ENCODE results near the gene CDH4.
A peak's percentile ranks its signal among the peaks of the same experiment; 100 is the strongest.

Gene CDH4

DNA sequence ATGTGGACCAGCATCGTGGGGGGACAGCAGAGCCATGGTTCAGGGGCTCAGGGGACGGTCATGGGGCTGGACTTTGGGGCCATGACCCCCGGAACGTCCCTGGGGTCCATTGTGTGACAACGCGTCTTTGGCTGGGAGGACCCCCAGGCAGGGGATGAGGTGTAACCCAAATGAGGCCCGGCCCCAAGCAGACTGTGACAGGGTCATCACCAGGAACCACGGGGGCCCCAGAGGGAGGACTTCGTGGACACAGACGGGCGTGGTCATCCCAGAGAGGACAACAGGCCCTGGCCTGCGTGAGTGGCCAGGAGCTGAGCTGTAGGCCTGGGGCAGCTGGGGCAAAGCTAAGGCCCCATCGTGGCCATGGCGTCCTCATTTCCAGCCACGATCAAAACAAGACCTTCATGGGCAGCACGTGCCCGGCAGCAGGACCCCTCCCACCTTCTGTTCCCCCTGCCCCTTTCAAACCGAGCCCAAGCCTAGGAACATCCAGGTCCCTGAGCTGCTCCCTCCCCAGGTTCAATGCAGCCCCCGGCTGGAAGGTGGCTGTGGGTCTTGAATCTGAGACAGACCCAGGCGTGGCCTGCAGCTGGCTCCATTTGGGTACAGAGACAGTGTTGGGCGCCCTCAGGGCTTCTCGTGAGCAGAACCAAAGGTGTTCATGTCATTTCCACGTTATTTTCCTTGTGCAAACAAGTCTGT is 625.9 kb downstream of the CDH4 start:
- no peak for DNase-seq

DNA sequence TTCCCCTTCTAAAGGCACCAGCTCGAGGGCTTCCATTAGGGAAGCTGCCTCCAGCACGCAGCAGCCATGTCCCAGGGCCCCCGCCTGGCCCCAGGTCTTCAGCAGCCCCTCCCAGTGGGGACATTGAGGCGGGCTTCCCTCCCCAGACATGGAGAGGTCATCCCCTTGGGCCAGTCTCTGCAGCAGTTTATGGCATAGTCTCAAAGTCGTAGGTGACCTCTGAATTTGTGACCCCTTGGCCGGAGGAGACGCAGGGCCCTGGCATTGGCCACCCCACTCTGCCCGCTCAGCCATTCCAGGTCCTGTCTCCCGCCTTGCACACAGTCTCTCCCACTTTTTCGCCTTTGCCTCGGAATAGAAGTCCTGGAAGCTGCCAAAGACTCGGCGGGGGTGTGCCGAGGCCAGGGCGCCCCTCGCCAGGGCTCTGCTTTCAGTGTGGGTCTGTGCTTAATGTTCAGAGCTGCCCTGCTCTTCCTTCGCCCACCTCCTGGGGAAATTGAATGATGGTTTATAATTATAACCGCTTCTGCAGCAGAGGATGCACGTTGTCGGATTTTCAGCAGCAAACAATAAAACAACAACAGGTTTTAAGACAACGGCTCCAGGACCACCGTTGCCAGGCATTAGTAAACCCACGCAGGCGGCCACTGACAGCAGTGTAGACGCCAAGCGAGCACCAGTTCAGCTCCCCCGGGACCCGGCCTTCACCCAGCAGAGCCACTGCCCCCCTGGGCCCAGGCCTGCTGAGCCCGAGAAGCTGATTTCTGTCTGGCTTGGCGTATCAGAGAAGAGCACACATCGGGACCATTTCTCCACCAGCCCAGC is 626.6 kb downstream of the CDH4 start:
- DNase-seq: no peak

DNA sequence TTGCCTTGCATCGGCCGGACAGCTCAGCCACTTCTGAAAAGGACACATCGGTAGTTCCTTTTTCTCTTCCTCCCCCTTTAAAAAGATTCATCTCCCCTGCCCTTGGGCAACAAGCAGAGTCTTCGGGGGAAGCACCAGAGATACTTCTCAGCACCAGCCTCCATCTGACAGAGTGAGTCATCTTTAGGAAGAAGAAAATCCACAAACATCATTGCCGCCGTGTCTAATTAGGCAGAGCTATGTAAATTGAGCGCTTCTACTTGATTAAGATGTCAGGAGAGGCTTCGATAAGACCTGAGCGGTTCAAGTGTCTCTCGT is 627.2 kb downstream of the CDH4 start:
- no peak for DNase-seq

DNA sequence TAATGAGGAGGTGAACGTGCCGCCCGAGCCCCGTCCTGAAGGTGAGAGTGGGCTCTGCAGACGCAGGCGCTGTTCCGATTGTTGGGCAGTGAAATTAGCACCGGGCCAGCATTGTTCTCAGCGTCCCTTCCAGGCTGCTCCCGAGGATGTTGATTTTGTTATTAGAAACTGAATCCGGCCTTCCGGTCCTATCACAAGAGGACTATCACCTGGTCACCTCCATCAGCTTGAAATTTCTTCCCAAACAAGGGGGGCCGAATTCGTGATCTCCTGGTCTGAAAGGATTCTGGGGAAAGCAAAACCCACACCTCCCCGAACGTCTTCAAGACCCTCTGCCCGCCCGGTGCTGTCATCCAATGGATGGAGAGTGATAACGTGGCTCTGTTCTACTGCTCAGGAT is 627.6 kb downstream of the CDH4 start:
- DNase-seq: no peak

DNA sequence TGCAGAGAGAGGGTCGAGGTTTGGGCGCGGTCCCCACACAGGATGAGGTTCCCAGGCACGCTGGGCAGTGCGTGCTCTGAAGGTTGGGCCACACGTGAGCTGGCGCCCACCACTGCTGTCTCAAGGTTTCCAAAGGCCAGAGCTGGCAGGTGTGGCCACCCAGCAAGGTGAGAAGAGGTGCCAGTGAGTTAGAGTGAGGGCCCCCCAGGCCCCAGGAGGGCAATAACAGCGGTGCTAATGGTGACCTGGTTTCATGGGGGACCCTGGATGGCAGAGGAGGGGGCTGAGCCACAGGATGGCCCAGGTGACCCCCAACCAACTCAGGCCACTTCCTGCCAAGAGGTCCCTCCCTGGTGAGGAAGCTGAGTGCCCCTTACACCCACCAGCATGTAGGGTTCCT is 628.6 kb downstream of the CDH4 start:
- DNase-seq: no peak

DNA sequence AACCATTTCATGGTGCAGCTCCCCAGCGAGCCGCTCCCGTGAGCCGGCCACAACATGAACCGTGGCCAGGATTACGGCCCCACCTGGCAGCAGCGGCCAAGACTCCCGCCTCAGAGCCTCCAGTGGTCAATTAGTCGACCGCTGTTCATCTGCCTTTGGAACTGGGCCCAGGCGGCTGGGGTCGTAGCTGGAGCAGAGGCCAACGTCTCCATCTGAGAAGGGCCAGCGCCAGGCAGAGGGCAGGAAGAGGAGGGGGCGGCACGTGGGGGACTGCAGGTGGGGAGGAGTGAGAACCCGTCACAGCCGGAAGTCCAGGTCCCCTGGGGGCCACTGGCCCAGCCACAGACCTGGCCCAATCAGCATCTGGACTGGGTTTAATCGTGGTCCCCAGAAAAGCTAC is 629.4 kb downstream of the CDH4 start:
- no peak for DNase-seq

DNA sequence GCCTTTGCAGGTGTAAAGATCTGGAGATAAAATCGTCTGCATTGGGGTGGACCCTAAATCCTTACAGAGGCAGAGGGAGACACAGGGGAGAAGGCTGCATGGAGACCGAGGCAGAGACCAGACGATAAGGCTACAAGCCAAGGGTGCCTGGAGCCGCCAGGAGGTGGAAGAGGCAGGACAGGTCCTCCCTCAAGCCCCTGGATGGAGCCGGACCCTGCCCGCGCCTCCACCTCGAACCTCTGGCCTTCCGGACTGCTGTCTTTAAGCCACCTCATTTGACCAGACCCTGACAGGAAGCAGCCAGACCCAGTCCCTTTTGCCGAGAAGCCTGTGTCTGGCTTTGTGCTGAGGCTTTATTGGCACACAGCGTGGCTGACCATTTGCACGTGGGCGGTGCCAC is 629.8 kb downstream of the CDH4 start:
- no peak for DNase-seq

DNA sequence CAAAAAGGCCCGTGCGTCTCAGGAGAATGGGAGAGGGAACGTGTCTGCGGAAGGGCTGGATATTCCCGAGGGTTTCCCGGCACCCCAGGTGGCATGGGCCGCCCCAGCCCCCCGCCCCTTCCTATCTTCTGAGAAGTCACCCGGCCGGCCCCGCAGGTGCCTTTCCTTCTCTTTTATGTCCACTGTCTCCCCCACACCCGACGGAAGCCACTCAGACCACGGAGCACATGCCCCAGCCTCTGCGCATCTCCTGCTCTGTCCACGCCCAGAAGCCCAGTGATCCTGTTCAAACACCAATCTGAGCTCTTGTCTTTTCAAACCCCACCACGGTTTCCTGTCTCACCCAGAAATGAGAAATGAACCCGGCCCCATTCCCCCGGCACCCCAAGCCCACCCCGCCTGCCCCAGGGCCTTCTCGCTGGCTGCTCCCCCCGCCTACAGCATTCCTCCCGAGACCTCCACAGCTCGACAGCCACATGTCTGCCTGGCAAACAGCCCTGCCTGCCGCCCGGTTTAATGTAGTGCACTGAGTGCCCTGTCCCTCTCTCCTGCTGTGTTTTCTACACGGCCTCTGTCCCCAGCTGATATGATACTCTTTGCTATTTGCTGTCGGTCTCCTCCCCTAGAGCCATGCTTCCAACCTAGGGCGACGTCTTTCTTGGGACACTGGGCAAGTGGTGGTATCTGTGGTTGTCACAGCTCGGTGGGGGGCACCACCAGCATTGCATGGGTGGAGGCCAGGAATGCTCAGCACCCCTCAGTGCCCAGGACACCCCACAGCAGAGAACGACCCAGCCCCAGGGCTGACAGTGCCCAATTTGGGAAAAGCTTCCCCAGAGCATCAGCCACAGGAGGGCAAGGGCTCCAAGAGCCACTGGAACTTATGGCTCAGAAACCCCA is 630.9 kb downstream of the CDH4 start:
- no peak for DNase-seq

DNA sequence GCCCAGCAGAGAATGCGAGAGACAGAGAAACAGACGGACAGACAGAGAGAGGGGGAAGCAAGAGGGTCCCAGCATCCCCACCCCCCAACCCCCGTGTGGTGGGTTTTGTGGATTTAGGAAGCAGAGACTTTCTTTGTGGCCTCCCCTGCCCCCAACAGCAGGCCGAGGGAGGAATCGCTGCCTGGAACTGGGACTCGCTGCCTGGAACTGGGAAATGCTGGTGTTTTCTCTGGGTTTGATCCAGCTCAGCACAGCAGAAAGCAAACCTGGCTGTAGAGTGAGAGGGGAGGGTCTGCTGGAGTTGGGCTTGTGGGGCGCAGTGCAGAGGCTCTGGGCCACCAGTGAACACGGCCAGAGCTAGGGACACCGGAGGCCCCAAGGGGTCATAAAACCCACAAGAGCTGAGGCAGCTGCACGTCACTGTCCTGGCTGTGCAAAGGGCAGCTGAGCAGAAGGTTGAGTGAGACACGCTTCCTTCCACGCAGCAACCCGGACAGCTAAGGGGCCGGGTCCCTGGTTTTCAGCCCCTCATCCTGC is 631.9 kb downstream of the CDH4 start:
- DNase-seq: no peak

DNA sequence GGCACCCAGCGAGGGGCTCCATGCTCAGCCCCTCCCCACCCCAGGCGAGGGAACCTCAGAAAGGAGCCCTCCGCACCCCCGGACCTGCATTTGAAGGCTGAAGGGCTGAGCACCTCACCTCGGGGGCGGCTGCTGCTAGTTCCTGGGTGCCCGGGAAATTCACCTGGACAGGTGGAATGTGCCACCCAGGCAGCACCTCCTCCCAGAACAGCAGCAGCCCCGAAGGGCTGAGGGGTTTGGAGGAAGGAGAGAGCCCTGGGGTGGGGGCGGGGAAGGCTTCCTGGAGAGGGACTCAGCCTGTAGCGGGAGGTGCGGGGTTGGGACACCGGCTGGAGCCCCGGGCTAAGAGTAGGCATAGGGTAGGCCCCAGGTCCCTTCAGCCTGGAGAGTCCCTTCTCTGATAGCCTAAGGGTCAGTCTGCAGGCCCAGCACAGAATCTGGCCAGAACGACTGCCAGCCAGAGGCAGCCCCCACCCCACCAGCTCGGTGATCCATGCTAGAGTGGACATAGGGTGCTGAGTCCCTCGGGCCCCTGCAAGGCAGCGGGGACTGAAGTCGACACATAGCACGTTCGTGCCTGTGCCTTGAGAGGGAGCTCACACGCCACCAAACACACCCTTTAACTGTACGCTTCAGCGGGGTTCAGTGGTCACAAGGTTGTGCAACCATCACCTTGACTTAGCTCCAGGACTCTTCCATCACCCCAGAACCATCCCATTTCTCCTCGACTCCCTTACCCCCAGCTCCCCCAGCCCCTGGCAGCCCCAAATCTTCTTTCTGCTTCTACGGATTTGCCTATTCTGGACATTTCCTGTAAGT is 632.7 kb downstream of the CDH4 start:
- no peak for DNase-seq

DNA sequence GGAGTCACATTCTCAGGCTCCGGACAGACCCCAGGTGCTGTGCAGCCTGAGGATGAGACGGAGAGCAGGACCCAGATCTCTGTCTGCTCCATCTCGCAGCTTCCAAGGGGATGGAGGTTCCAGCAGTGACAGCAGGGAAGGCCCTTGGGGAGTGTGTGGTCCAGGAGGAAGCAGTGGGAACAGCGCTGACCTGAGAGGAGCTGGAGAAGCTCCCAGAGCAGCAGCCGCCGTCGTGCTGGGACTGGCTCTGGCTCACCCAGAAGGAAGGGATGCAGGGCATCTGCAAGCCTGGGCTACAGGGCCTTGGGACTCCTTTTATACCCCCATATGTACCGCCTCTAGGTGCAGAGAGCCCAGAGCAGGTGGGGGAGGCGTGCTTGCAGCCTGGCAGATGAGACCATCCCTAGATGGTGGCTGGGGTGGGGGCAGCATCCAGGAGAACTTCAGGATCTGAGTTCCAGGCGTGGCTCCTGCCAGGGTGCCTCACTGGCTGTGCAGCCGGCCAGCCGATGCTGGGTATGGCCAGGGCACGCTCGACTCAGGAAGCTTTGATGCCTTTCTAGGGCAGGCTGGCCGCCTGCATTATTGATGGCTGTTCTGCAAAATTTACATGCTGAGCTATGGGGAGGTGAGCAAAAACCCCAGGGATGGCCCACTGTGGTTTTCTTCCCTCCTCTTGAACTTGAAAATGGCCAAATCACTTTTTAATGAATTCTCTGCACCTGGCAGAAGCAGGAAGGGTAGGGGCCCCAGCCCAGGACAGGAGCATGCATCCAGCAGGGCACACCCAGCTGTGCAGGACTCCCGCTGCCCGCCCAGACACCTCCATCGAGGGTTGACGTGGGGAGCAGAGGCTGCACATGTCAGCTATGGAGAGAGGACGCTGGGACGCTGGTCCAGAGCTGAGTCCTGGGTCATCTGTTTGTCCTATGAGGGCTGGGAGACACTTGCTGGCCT is 634.0 kb downstream of the CDH4 start:
- no peak for DNase-seq

DNA sequence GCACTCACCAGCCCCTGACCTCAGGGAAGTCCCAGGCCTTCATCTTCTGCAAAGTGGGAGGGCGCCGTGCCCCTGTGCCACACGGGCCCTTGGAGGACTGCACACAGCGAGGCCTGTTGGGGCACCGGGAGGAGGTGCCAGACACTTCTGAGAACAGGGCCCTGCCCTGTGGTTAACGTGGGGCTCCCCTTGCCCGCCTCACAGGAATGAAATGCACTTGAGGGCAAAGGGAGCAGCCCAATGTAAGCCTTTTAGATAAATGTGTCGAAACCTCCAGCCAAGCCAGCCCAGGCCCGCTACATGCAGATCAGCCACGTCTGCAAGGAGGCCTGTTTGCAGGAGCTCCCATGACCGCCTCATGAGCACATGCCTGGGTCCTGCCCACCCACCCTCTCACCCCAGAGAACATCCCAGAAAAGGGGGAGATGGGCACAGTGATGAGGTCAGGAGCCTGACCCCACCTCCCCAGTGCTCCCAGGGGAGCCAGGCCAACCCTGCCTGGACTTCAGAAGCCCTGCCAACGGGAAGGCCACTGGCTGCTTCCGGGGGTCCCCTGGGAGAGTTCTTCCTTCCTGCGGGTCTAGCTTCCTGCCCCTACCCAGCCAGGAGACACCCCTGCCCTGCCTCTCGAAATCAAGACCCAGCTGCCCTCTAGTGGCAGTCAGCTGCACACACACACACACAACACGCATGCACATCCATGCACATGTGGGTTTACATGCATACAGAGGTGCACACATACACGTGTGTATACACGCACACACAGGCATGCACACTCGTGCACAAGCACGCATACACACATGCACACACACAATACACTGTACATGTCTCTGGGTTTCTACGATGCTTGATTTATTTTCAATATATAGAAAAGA is 634.9 kb downstream of the CDH4 start:
- DNase-seq: peak; percentile 8

DNA sequence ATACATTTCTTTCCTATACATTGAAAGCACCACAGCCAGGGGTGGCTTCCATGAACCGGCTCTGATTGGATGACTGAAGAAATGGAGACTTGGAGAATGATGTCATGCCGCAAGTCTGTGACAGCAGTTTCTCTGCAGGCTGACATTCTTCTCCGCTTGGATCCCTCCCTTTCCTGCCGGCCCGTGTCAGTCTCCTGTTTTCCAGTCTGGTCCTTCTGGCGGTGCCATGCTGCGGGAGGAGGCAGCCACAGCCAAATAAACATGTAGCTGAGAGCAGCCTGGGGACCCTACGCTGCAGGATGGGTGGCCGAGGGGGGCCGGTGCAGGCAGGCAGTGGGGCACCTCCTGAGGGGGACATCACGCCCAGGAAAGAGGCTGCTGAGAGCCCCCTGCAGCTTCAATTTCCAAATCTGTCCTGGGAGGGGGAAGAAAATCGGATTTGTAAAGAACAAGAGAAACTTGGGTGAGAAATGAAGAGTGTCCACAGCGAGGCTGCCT is 635.6 kb downstream of the CDH4 start:
- DNase-seq: no peak

DNA sequence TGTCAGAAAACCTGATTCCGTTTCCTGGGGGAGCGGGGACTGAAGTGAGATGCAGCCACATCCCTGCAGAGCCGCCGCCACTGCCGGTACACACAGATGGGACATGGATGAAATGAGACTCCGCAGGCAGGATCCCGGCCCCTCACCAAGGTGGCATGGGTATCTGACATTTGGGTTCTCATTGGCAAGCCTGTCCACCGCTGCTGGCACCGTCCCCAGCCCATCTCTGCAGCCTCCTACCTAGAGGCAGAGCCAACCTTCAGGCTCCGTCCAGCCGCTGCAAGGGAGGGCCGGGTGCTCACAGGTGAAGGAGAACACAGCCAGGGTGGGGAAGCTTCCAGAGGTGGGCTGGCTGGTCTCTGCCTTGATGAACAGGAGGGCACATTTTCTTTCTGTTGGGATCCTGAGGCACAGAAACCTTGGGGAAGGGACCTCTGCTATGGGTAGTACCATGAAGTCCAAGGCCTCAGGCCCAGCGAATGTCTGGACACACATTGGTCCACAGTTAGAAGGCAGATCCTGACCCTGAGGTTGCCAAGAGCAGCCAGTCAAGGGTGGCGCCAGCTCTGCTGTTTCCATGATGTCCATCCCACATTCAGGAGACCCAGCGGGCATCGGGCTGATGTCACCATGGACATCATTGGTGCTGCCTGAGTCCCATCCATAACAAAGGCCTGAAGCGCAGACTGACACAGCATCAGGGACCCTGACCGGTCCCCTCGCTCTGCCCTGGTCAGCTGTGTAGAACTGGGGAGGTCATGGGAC is 636.2 kb downstream of the CDH4 start:
- no peak for DNase-seq

DNA sequence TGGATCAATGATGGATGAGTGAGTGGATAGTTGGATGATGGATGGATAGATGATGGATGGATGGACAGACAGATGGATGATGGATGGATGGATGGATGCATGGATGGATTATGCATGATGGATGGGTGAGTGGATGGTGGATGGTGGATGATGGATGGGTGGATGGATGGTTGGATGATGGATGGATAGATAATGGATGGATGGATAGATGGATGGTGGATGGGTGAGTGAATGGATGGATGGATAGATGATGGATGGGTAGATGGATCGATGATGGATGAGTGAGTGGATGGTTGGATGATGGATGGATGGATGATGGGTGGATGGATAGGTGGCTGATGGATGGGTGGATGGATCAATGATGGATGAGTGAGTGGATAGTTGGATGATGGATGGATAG is 637.6 kb downstream of the CDH4 start:
- DNase-seq: no peak

DNA sequence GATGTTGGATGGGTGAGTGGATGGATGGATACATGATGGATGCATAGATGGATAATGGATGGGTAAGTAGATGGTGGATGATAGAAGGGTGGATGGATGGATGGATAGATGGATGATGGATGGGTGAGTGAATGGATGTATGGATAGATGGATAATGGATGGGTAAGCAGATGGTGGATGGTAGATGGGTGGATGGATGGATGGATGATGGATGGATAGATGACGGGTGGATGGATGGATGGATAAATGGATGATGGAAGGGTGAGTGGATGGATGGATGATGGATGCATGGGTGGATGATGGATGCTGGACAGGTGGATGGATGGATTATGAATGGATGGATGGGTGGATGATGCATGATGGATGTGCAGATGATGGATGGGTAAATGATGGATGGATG is 638.1 kb downstream of the CDH4 start:
- no peak for DNase-seq

DNA sequence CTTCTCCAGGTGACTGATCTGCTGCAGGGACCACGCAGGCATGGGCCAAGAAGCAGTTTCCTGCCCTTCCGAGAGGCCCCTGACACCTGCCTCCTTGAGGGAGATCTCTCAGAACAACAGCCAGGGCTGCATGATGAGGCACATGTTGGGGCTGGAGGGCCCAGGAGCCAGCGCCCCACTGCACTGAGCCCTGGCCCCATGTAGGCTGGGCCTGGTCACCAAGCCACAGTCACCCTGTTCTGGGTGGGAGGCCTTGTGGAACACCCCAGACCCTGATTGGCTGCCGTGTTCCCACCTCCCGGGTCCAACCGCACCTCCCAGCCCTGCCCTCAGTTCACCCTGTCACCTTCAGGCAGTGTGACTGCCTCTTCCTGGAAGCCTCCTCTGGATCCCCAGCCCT is 639.4 kb downstream of the CDH4 start:
- no peak for DNase-seq

DNA sequence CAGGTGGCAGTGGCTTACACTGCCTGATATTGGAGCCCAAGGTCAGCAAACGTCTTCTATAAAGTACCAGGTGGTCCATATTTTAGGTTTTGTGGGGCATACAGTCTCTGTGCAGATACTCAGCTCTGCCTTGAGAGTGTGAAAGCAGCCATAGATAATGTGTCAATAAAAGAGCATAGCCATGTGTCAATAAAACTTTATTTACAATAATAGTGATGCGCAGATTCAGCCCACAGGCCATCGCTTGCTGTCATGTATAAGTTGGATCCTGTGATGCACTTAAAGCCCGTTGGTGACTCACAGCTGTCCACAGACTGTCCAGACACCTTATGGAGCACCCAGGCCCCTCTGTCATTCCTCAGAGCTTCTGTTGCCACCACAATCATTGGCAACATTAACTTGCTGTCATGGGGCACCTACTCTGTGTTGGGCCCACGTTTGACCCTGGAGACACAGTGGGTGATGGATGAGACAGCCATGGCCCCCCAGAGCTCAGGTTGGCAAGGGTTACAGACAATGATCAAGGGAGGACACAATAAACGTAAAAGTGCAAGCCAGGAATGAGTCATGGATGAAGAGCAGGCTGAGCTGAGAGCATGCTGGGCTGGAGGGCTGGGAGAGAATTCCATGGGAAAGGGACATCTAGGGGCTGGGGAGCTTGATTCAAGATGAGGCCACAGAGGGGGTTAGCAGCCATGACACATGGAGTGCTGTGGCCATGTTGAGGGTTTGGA is 640.0 kb downstream of the CDH4 start:
- no peak for DNase-seq

Data from T-helper 9 cell (primary cell).